ENCODE data around the gene SLC26A8. TPM values are rescaled to one million over a fixed set of nuclear protein-coding genes. Genes with fewer than 3 reads are reported as not detected.

The SLC26A8 gene
- total and polyA plus RNA-seq, 2 experiments from 2014 or later: 0.89 to 2.9 TPM

DNA sequence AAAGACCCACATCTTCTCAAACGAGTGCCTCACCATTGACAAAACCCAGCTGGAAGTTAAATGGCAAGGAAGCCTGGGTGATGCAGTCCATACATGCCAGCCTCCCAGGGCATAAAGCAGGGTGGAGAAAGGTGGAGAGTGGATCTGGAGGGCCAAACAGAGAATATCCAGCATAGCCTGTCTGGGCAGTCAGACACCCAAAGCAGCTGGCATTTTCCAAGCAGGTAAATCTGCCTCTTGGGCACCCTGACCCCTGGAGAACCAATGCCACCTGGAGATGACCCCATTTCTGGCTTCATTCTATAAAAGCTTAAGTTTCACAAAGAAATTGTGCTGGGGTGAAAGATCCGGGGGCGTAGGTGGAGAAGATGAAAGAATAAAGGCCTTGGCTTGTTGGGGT, 98.5 kb downstream of the SLC26A8 start:
- Histone ChIP-seq H2AFZ (no peak overlapping the region), H3K79me2 (replicated peaks; ENCODE audit: insufficient read depth) (no peaks in the 10 kb centered on the region; the same call in 1 of the 2 replicates), H3K27ac (ENCODE audit: low read depth) (no peak overlapping the region), H3K4me2 (no peak overlapping the region), H3K9me2 (ENCODE audit: insufficient read depth) (no peaks in the 10 kb centered on the region), H3K36me3 (ENCODE audit: insufficient read depth) (no peaks in the 10 kb centered on the region), H3K4me3 (no peak overlapping the region), H3K27me3 (ENCODE audit: insufficient read depth) (peaks cover 9% of the 10 kb centered on the region; the same call in 1 of the 2 replicates), H4K20me1 (replicated peaks; ENCODE audit: insufficient read depth) (no peaks in the 10 kb centered on the region), H3K4me1 (ENCODE audit: insufficient read depth) (peaks cover 10% of the 10 kb centered on the region), H3F3A (replicated peaks; ENCODE audit: low read depth) (no peaks in the 10 kb centered on the region)
- TF ChIP-seq ZNF331 (CRISPR knock-in tag; IDR thresholded peaks at IDR 0.05; ENCODE audit: low read depth) (no peak), STAT1 (IDR thresholded peaks at IDR 0.05; ENCODE audit: unreplicated experiment) (no peak), CREB1 (CRISPR knock-in tag; IDR thresholded peaks at IDR 0.05; ENCODE audit: low read depth) (no peak), NANOG (IDR thresholded peaks at IDR 0.05; ENCODE audit: borderline replicate concordance) (no peak), POLR2AphosphoS5 (IDR thresholded peaks at IDR 0.05; ENCODE audit: low read depth) (no peak), ZNF114 (CRISPR knock-in tag; IDR thresholded peaks at IDR 0.05) (no peak), JUNB (IDR thresholded peaks at IDR 0.05; ENCODE audit: unreplicated experiment) (no peak)
- TF ChIP-seq, protein P1, sequence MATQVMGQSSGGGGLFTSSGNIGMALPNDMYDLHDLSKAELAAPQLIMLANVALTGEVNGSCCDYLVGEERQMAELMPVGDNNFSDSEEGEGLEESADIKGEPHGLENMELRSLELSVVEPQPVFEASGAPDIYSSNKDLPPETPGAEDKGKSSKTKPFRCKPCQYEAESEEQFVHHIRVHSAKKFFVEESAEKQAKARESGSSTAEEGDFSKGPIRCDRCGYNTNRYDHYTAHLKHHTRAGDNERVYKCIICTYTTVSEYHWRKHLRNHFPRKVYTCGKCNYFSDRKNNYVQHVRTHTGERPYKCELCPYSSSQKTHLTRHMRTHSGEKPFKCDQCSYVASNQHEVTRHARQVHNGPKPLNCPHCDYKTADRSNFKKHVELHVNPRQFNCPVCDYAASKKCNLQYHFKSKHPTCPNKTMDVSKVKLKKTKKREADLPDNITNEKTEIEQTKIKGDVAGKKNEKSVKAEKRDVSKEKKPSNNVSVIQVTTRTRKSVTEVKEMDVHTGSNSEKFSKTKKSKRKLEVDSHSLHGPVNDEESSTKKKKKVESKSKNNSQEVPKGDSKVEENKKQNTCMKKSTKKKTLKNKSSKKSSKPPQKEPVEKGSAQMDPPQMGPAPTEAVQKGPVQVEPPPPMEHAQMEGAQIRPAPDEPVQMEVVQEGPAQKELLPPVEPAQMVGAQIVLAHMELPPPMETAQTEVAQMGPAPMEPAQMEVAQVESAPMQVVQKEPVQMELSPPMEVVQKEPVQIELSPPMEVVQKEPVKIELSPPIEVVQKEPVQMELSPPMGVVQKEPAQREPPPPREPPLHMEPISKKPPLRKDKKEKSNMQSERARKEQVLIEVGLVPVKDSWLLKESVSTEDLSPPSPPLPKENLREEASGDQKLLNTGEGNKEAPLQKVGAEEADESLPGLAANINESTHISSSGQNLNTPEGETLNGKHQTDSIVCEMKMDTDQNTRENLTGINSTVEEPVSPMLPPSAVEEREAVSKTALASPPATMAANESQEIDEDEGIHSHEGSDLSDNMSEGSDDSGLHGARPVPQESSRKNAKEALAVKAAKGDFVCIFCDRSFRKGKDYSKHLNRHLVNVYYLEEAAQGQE (IDR thresholded peaks at IDR 0.05; ENCODE audit: unreplicated experiment): no peak
- TF ChIP-seq, protein P2, sequence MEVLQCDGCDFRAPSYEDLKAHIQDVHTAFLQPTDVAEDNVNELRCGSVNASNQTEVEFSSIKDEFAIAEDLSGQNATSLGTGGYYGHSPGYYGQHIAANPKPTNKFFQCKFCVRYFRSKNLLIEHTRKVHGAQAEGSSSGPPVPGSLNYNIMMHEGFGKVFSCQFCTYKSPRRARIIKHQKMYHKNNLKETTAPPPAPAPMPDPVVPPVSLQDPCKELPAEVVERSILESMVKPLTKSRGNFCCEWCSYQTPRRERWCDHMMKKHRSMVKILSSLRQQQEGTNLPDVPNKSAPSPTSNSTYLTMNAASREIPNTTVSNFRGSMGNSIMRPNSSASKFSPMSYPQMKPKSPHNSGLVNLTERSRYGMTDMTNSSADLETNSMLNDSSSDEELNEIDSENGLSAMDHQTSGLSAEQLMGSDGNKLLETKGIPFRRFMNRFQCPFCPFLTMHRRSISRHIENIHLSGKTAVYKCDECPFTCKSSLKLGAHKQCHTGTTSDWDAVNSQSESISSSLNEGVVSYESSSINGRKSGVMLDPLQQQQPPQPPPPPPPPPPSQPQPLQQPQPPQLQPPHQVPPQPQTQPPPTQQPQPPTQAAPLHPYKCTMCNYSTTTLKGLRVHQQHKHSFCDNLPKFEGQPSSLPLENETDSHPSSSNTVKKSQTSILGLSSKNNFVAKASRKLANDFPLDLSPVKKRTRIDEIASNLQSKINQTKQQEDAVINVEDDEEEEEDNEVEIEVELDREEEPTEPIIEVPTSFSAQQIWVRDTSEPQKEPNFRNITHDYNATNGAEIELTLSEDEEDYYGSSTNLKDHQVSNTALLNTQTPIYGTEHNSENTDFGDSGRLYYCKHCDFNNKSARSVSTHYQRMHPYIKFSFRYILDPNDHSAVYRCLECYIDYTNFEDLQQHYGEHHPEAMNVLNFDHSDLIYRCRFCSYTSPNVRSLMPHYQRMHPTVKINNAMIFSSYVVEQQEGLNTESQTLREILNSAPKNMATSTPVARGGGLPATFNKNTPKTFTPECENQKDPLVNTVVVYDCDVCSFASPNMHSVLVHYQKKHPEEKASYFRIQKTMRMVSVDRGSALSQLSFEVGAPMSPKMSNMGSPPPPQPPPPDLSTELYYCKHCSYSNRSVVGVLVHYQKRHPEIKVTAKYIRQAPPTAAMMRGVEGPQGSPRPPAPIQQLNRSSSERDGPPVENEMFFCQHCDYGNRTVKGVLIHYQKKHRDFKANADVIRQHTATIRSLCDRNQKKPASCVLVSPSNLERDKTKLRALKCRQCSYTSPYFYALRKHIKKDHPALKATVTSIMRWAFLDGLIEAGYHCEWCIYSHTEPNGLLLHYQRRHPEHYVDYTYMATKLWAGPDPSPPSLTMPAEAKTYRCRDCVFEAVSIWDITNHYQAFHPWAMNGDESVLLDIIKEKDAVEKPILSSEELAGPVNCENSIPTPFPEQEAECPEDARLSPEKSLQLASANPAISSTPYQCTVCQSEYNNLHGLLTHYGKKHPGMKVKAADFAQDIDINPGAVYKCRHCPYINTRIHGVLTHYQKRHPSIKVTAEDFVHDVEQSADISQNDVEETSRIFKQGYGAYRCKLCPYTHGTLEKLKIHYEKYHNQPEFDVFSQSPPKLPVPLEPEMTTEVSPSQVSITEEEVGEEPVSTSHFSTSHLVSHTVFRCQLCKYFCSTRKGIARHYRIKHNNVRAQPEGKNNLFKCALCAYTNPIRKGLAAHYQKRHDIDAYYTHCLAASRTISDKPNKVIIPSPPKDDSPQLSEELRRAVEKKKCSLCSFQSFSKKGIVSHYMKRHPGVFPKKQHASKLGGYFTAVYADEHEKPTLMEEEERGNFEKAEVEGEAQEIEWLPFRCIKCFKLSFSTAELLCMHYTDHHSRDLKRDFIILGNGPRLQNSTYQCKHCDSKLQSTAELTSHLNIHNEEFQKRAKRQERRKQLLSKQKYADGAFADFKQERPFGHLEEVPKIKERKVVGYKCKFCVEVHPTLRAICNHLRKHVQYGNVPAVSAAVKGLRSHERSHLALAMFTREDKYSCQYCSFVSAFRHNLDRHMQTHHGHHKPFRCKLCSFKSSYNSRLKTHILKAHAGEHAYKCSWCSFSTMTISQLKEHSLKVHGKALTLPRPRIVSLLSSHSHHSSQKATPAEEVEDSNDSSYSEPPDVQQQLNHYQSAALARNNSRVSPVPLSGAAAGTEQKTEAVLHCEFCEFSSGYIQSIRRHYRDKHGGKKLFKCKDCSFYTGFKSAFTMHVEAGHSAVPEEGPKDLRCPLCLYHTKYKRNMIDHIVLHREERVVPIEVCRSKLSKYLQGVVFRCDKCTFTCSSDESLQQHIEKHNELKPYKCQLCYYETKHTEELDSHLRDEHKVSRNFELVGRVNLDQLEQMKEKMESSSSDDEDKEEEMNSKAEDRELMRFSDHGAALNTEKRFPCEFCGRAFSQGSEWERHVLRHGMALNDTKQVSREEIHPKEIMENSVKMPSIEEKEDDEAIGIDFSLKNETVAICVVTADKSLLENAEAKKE (CRISPR knock-in tag; IDR thresholded peaks at IDR 0.05): no peak
- TF ChIP-seq, protein P3, sequence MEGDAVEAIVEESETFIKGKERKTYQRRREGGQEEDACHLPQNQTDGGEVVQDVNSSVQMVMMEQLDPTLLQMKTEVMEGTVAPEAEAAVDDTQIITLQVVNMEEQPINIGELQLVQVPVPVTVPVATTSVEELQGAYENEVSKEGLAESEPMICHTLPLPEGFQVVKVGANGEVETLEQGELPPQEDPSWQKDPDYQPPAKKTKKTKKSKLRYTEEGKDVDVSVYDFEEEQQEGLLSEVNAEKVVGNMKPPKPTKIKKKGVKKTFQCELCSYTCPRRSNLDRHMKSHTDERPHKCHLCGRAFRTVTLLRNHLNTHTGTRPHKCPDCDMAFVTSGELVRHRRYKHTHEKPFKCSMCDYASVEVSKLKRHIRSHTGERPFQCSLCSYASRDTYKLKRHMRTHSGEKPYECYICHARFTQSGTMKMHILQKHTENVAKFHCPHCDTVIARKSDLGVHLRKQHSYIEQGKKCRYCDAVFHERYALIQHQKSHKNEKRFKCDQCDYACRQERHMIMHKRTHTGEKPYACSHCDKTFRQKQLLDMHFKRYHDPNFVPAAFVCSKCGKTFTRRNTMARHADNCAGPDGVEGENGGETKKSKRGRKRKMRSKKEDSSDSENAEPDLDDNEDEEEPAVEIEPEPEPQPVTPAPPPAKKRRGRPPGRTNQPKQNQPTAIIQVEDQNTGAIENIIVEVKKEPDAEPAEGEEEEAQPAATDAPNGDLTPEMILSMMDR (conservative IDR thresholded peaks at IDR 0.05; ENCODE audit: low read depth in 2 of 2): no peak
- TF ChIP-seq, protein P4, sequence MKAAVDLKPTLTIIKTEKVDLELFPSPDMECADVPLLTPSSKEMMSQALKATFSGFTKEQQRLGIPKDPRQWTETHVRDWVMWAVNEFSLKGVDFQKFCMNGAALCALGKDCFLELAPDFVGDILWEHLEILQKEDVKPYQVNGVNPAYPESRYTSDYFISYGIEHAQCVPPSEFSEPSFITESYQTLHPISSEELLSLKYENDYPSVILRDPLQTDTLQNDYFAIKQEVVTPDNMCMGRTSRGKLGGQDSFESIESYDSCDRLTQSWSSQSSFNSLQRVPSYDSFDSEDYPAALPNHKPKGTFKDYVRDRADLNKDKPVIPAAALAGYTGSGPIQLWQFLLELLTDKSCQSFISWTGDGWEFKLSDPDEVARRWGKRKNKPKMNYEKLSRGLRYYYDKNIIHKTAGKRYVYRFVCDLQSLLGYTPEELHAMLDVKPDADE (IDR thresholded peaks at IDR 0.05): no peak
- peaks cover 21% of the 10 kb centered on the region for H3K4me1 Mint-ChIP-seq
- DNase-seq (ENCODE audit: low spot score) (no peak), ATAC-seq (no peak)
- no peaks in the 10 kb centered on the region for H3K36me3 Mint-ChIP-seq (ENCODE audit: low read depth)
- H3K27ac Mint-ChIP-seq: no peak overlapping the region
- H3K4me3 Mint-ChIP-seq: no peak overlapping the region
- H3K27me3 Mint-ChIP-seq (ENCODE audit: insufficient read depth, low read depth, poor library complexity): peaks cover 8% of the 10 kb centered on the region
- H3K9me3 Mint-ChIP-seq: no peaks in the 10 kb centered on the region

Measured in GM23338 (cell line).